Measurements from ENCODE around the gene SMIM38. TPM values are rescaled to one million over a fixed set of nuclear protein-coding genes. Genes with fewer than 3 reads are reported as not detected.

SMIM38 gene
- total RNA-seq, 1 experiment from 2014 or later: 0.09 TPM

DNA sequence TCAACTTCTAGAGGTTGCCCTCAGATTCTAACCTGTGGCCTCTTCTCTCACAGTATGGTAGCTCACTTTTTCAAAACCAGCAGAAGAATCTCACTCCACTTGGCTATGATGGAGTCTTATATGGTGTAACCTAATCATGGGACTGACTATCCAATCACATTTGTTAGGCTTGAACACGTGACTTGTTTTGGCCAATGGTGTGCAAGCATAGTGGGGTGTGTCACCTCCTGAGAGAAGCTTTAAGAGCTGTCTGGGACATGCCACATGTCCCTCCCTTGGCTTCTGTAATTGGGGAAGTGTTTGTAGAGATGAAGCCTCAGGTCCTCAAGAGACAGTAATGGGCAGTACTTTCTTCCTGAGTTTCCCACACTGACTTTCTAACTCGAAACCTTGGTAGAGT, 12.8 kb upstream of the SMIM38 start:
- H3K9ac ChIP-seq (ENCODE audit: extremely low read depth, insufficient read length, low read length): no peak overlapping the region

More for the DNA sequence above, 12.8 kb upstream of the SMIM38 start:
- Histone ChIP-seq H2BK5ac (ENCODE audit: insufficient read length, low read length) (no peak overlapping the region), H2BK15ac (ENCODE audit: low read depth, low read length) (no peak overlapping the region), H2AK5ac (ENCODE audit: insufficient read length, low read length) (no peak overlapping the region), H2BK12ac (ENCODE audit: insufficient read length, low read depth, low read length) (no peak overlapping the region), H3K79me2 (ENCODE audit: insufficient read depth, low read length) (no peaks in the 10 kb centered on the region; the same call in 1 of the 2 replicates), H3K23me2 (ENCODE audit: insufficient read length, low read depth, low read length, poor library complexity, severe bottlenecking) (no peaks in the 10 kb centered on the region), H4K8ac (replicated peaks; ENCODE audit: insufficient read length, low read depth, low read length) (no peak overlapping the region), H3K4ac (ENCODE audit: low read depth, low read length) (no peak overlapping the region), H3K14ac (ENCODE audit: insufficient read depth, low read length) (no peak overlapping the region), H4K91ac (ENCODE audit: insufficient read length, low read depth, low read length) (no peak overlapping the region), H3K18ac (ENCODE audit: insufficient read length, low read depth, low read length) (no peak overlapping the region), H2AFZ (ENCODE audit: low read length) (no peak overlapping the region), H3K4me2 (ENCODE audit: insufficient read depth, insufficient read length, low read length) (no peak overlapping the region), H3T11ph (ENCODE audit: low read length) (no peak overlapping the region), H3K79me1 (ENCODE audit: insufficient read depth, low read depth, low read length, poor library complexity, severe bottlenecking) (no peaks in the 10 kb centered on the region), H3K27me3 (ENCODE audit: insufficient read depth, low read length) (no peaks in the 10 kb centered on the region), H3K9me3 (ENCODE audit: control insufficient read depth, low read depth, low read length) (no peaks in the 10 kb centered on the region), H3K27ac (ENCODE audit: insufficient read length, low read depth, low read length) (no peak overlapping the region), H2BK20ac (ENCODE audit: low read depth, low read length, poor library complexity, severe bottlenecking) (no peak overlapping the region), H4K5ac (ENCODE audit: insufficient read length, low read depth, low read length) (no peak overlapping the region), H4K20me1 (ENCODE audit: control insufficient read depth, insufficient read depth, insufficient read length) (no peaks in the 10 kb centered on the region), H3K23ac (ENCODE audit: insufficient read length, low read depth, low read length) (no peak overlapping the region), H3K4me1 (ENCODE audit: insufficient read depth, low read length) (no peaks in the 10 kb centered on the region; the same call in 1 of the 2 replicates), H2BK120ac (ENCODE audit: low read depth, low read length, poor library complexity, severe bottlenecking) (no peak overlapping the region), H3K56ac (ENCODE audit: insufficient read length, low read depth, low read length) (no peak overlapping the region)
- Mint-ChIP-seq H3K36me3 (ENCODE audit: insufficient read depth in 1 of 3, low read depth in 3 of 3) (peaks cover 0 to 15% (median 4%) of the 10 kb centered on the region in 3 experiments; a peak in 4 of 7 replicates), H3K9me3 (peaks cover 14 to 16% of the 10 kb centered on the region in 2 experiments; a peak in 4 of 5 replicates), H3K27ac (no peak overlapping the region), H3K27me3 (ENCODE audit: low read depth) (peaks cover 4% of the 10 kb centered on the region; the same call in 1 of the 2 replicates), H3K4me3 (no peak overlapping the region), H3K4me1 (peaks cover 12 to 15% of the 10 kb centered on the region in 2 experiments; a peak in 3 of 4 replicates)
- WGBS (ENCODE audit: extremely low coverage, insufficient read length, low lambda C conversion rate): no CpG with 5 or more reads among the region's 2 CpGs
- DNase-seq: no peak
- TF ChIP-seq CTCF (conservative IDR thresholded peaks at IDR 0.05): no peak

Data from H9 (cell line).